ENCODE results near the gene PTPRD.

The PTPRD gene

DNA sequence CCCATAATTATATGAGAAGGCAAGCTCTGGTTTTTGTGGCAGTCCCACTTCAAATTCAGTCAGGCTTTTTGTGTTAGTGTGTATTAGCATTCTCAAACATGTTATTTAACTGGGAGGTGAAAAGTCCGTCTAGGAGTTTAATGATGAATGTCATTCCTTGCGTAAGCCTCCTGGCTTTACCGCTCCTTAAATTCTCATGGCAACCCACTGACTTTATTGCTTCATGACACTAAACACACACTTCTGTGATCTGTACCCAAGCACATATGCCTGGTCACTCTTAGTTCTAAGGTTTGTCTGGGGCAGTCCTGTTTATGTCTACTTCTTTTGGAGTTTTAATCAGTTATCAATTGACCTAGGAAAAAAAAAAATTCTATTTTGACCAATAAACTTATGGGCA, 2135.4 kb downstream of the PTPRD start:
- Histone ChIP-seq H3K4me3 (no peak overlapping the region), H3K9ac (ENCODE audit: insufficient read length) (no peak overlapping the region), H3K36me3 (ENCODE audit: insufficient read depth, low read length) (no peaks in the 10 kb centered on the region), H3K9me3 (ENCODE audit: low read depth, low read length) (no peaks in the 10 kb centered on the region), H3K27ac (no peak overlapping the region)
- DNase-seq (ENCODE audit: low read depth, low spot score), result no peak
- no peak for TF ChIP-seq POLR2AphosphoS5 (IDR thresholded peaks at IDR 0.05; ENCODE audit: borderline replicate concordance, low read depth, low read length)
- TF ChIP-seq FOXP2 (optimal IDR thresholded peaks at IDR 0.05; ENCODE audit: control extremely low read depth, extremely low read length, insufficient read depth), result no peak
- no peak for TF ChIP-seq EZH2 (IDR thresholded peaks at IDR 0.05)

DNA sequence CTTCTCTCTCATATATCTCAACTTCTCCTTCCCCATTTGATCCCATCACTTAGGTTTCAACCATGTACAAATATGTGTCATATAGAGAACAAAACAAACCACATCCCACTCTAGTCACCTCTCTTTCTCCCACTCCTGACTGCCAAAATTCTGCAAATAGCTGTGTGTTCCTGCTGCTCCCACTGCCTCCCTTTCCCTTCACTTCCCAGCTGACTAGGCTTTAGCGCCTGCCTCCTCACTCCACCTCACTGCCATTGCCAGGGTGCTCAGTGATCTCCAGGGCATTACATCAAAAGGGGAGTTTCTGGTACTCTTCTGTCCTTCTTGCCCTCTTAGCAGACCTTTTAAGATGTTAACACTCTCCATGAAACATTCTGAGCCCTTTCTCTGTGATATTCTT, 2137.9 kb downstream of the PTPRD start:
- no peak overlapping the region for H3K27ac ChIP-seq

DNA sequence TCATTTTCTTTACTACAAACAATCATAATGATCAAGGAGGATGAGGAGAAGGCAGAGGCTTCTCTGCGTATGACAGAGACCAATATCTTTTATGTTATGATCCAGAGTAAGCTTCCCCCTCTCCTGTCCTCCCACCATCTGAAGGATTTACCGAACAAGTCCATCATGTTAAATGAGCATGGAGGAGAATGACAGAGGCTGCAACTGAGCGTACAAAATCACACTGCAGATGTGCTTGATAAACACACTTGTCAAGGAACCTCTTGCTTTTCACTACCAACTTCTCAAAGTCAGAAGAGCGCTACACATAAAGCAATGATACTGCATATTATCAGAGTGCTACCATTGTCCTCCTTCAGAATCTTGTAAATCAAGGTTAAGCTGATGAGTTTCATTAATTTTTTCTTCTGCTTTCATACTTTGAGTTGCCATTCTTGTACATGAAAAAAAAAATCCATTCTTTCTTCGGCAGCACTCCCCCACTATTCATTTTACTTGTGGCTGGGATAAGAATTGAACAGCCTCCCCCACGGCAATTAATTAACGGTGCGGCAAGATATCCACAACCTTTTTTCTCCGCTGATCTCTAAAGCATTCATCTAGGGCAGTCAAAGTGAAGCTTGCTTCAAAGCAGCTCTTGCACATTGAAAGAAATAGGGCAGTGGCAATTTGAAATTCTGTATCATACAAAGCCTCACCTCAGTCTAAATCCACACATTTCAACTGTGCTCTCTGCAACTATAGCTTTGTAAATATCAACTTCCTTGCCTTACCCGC, 2139.4 kb downstream of the PTPRD start:
- TF ChIP-seq FOXP2 (optimal IDR thresholded peaks at IDR 0.05; ENCODE audit: control extremely low read depth, extremely low read length, insufficient read depth) (no peak), POLR2AphosphoS5 (IDR thresholded peaks at IDR 0.05; ENCODE audit: borderline replicate concordance, low read depth, low read length) (no peak), EZH2 (IDR thresholded peaks at IDR 0.05) (no peak)
- H3K36me3 ChIP-seq (ENCODE audit: insufficient read depth, low read length), result no peaks in the 10 kb centered on the region

More for the DNA sequence above, 2137.9 kb downstream of the PTPRD start:
- no peak for DNase-seq (ENCODE audit: low read depth, low spot score)
- no peaks in the 10 kb centered on the region for H3K36me3 ChIP-seq (ENCODE audit: insufficient read depth, low read length)
- H3K4me3 ChIP-seq, result no peak overlapping the region
- H3K9ac ChIP-seq (ENCODE audit: insufficient read length), result no peak overlapping the region
- no peaks in the 10 kb centered on the region for H3K9me3 ChIP-seq (ENCODE audit: low read depth, low read length)
- TF ChIP-seq FOXP2 (optimal IDR thresholded peaks at IDR 0.05; ENCODE audit: control extremely low read depth, extremely low read length, insufficient read depth), result no peak
- TF ChIP-seq EZH2 (IDR thresholded peaks at IDR 0.05), result no peak
- TF ChIP-seq POLR2AphosphoS5 (IDR thresholded peaks at IDR 0.05; ENCODE audit: borderline replicate concordance, low read depth, low read length), result no peak

DNA sequence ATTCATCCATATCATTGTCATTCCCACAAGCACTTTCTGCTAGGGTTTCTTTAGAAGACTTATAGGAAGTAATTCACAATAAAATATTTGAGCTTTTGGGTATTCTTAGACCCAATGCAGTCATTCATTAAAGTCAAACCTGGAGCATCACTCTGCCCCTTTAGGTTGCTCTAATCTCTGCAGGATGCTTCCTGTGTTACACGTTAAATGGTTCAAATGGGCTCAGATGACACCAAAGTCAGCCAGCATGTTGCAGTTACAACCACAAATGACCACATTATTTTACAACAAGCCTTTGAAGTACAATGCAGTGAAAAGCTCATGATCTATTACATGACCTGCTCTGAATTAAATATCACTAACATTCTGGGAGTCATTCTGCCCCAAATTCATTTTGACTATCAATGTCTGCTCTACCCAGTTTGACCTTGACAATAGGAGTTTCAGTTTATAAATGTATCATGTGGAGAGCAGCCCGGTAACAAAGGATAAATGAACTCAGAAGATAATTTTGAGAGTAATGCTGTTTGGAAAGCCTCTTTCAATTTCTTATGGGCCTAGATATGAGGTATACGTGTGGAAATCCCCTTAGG, 2144.7 kb downstream of the PTPRD start:
- Histone ChIP-seq H3K36me3 (ENCODE audit: insufficient read depth, low read length) (no peaks in the 10 kb centered on the region), H3K9me3 (ENCODE audit: low read depth, low read length) (no peaks in the 10 kb centered on the region), H3K4me3 (no peak overlapping the region), H3K27ac (no peak overlapping the region), H3K9ac (ENCODE audit: insufficient read length) (no peak overlapping the region)
- TF ChIP-seq EZH2 (IDR thresholded peaks at IDR 0.05) (no peak), FOXP2 (optimal IDR thresholded peaks at IDR 0.05; ENCODE audit: control extremely low read depth, extremely low read length, insufficient read depth) (no peak)
- no peak for DNase-seq (ENCODE audit: low read depth, low spot score)

More for the DNA sequence above, 2139.4 kb downstream of the PTPRD start:
- Histone ChIP-seq H3K9ac (ENCODE audit: insufficient read length) (no peak overlapping the region), H3K27ac (no peak overlapping the region), H3K4me3 (no peak overlapping the region), H3K9me3 (ENCODE audit: low read depth, low read length) (no peaks in the 10 kb centered on the region)
- no peak for DNase-seq (ENCODE audit: low read depth, low spot score)

DNA sequence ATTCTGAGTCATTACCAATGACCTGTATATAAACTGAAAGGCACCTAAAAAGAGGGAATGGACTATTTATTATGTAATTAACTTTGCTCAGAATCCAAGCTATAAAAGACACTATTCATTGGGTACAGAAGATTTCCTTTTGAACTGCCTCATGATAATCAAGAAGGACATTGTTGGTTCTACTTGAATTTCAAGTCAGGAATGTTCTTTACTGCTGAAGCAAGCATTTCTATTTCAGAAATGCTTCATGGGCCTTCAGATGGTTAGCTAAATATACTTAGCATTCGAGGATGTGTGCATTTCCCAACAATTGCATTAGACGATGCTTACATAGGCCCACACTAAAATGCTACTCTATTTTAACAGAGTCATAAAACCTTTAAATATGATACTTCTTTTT, 2155.0 kb downstream of the PTPRD start:
- Histone ChIP-seq H3K4me3 (no peak overlapping the region), H3K27ac (no peak overlapping the region), H3K9me3 (ENCODE audit: low read depth, low read length) (no peaks in the 10 kb centered on the region), H3K9ac (ENCODE audit: insufficient read length) (no peak overlapping the region), H3K36me3 (ENCODE audit: insufficient read depth, low read length) (no peaks in the 10 kb centered on the region)
- no peak for DNase-seq (ENCODE audit: low read depth, low spot score)
- TF ChIP-seq EZH2 (IDR thresholded peaks at IDR 0.05) (no peak), POLR2AphosphoS5 (IDR thresholded peaks at IDR 0.05; ENCODE audit: borderline replicate concordance, low read depth, low read length) (no peak), FOXP2 (optimal IDR thresholded peaks at IDR 0.05; ENCODE audit: control extremely low read depth, extremely low read length, insufficient read depth) (no peak)

DNA sequence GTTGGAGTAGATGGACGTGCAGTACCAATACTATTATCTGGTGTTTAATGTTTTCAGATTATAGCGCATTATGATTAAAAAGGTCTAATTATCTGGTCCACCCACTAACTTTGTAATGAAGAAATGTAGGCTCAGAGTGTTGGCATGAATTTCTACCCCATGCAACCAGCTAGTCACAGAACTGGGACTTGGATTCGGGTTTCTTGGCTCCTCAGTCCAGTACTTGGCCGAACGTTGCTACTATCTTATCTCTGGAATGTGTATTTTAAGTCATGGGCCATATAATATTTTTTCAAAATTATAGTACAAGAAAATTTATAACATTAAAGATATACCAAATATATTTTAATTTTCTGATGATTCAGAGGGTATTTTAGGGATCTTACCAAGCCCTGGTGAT, 2155.7 kb downstream of the PTPRD start:
- no peak for DNase-seq (ENCODE audit: low read depth, low spot score)
- H3K36me3 ChIP-seq (ENCODE audit: insufficient read depth, low read length), result no peaks in the 10 kb centered on the region
- TF ChIP-seq POLR2AphosphoS5 (IDR thresholded peaks at IDR 0.05; ENCODE audit: borderline replicate concordance, low read depth, low read length) (no peak), FOXP2 (optimal IDR thresholded peaks at IDR 0.05; ENCODE audit: control extremely low read depth, extremely low read length, insufficient read depth) (no peak), EZH2 (IDR thresholded peaks at IDR 0.05) (no peak)
- no peaks in the 10 kb centered on the region for H3K9me3 ChIP-seq (ENCODE audit: low read depth, low read length)
- no peak overlapping the region for H3K9ac ChIP-seq (ENCODE audit: insufficient read length)
- H3K4me3 ChIP-seq, result no peak overlapping the region
- H3K27ac ChIP-seq, result no peak overlapping the region

DNA sequence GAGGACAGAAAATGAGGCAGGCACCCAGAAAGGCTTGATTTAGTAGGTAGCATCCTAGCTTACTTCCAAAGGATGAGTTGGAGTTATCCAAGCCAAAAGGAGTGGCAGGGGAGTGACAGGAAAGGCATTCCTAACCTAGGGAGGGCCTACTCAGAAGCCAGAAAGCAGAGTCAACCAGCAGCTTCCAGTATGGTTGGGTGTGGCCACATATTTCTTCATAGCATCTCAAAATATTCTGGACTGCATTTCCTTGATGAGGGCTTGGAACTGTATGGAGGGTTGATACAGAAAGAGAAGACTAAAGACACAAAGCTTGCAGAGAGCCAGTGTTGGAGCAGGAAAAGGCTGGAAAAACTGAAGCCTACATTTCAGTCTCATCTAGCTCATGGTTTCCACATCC, 2156.5 kb downstream of the PTPRD start:
- Histone ChIP-seq H3K4me3 (no peak overlapping the region), H3K9me3 (ENCODE audit: low read depth, low read length) (no peaks in the 10 kb centered on the region), H3K9ac (ENCODE audit: insufficient read length) (no peak overlapping the region), H3K36me3 (ENCODE audit: insufficient read depth, low read length) (no peaks in the 10 kb centered on the region), H3K27ac (no peak overlapping the region)
- TF ChIP-seq POLR2AphosphoS5 (IDR thresholded peaks at IDR 0.05; ENCODE audit: borderline replicate concordance, low read depth, low read length) (no peak), FOXP2 (optimal IDR thresholded peaks at IDR 0.05; ENCODE audit: control extremely low read depth, extremely low read length, insufficient read depth) (no peak), EZH2 (IDR thresholded peaks at IDR 0.05) (no peak)
- no peak for DNase-seq (ENCODE audit: low read depth, low spot score)

DNA sequence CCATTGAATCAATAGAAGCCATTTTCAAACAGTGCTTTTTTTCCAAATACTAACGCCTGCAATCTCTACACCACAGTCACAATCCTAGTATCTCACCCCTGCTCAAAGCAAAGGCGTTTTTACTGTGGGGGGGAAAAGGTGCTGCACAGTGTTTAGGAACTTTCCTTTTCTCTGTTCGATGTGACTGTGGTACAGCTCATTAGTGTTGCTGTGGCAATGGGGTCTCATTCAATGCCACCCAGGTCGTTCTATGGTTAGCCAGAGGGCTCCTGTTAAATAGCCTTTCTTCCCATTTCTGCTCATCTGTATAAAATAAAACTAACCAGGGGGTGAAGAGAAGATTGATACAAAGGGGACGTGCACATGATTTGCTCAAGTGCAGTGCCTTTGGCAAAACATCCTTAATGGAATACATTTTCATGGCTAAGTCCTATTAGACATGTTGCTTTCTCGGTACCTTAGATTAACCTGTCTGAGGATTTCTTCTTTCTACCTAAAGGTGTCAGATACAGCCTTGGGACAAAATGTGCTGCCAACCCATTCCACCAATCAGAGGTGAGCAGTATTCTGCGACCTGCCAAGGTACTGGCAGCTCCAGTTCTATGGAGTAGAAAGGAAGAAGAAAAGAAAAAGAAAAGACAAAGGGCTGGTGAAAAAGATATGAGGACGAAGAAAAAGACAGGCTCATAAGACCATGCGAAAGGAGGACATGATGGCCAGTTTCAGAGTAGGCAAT, 2161.8 kb downstream of the PTPRD start:
- no peak overlapping the region for H3K4me3 ChIP-seq
- DNase-seq (ENCODE audit: low read depth, low spot score), result no peak
- TF ChIP-seq FOXP2 (optimal IDR thresholded peaks at IDR 0.05; ENCODE audit: control extremely low read depth, extremely low read length, insufficient read depth), result no peak
- no peak for TF ChIP-seq EZH2 (IDR thresholded peaks at IDR 0.05)
- TF ChIP-seq POLR2AphosphoS5 (IDR thresholded peaks at IDR 0.05; ENCODE audit: borderline replicate concordance, low read depth, low read length), result no peak
- no peak overlapping the region for H3K9ac ChIP-seq (ENCODE audit: insufficient read length)
- H3K36me3 ChIP-seq (ENCODE audit: insufficient read depth, low read length), result no peaks in the 10 kb centered on the region
- H3K27ac ChIP-seq, result no peak overlapping the region
- no peaks in the 10 kb centered on the region for H3K9me3 ChIP-seq (ENCODE audit: low read depth, low read length)
